ENCODE measurements around the gene DUSP10.

GRCh38 chr1:221762121-221762520, 20.2 kb upstream of the DUSP10 start:
- TF ChIP-seq CTCF (IDR thresholded peaks at IDR 0.05) (no peak), POLR2AphosphoS5 (IDR thresholded peaks at IDR 0.05) (no peak), POLR2A (IDR thresholded peaks at IDR 0.05) (no peak)
